Stimulated activated CD4-positive, alpha-beta T cell treated with anti-CD3 and anti-CD28 coated beads, Interleukin-1b, Interleukin-23, amount 100 ng/mL, for 48 hours (primary cell): ENCODE results near the gene ZNF407.

Experiments
- DNase-seq: peaks from one replicate; pipeline ENCODE4 v3.0.0-alpha.2; 2020

ZNF407 gene

DNA sequence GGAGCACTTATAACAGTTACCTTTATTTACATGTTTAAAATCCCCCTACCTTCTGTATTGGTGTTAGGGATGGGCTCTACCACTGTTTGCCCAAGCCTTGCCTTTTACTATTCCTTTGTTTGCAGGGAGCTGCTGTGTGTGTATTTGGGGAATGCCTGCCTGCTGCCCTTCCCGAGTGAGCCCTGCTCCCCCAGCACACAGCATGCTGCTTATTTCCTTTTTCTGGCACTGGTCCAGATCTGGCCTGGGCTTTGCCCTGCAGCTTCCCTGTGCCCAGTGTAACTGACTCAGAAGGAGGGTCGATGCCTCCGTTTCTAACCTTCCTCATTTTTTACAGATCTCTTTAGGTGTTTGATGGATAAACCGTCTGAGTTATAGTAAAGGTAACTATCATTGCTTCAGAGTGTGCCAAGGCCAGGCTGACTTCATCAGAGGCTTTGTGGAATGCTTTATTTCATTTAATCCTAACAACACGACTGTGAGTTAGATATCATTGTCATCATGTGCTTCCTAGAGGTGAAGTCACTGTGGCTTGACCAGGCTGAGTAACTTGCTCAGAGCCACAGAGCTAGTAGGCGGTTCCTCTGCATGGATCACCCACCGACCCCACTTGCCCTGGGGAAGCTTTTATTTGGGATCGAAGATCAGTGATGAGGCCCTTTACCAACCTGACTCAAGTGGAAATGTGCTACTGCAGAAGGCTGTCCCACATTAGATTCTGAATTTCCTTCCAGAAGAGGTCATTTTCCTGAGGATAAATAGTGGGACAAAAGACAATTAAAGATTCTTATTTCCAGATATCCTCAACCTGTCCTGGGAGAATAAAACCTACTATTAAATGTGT, 238.8 kb downstream of the ZNF407 start:
- no peak for DNase-seq

DNA sequence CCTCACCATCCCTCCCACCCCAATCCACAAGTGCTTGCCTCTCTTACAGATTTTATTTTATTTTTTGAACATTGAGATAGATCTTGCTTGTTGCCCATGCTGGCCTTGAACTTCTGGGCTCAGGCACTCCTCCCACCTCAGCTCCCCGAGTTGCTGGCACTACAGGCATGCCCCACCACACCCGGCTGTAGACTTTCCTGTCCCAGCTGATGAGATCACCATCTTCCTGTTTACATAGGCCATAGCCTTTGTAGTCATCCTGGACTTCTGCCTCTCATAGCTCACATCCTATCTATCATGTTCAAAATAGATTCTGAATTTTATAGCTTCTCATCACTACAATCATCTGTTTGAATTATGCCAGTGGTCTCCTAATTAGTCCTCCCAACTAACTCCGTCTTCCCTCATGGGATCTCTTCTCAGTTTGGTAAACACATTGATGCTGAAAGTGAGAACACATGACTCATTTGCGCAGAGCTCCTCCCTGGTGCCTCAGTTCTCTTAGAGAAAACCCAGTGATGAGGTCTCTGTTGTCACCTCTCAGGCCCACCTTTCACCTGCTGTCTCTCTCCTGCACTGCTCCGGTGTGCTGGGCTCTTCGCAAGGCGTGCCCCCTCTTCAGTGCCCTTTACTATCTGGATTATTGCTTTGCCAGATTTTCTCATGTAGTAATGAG, 243.0 kb downstream of the ZNF407 start:
- DNase-seq = no peak

- DNase-seq = no peak
Observed at GRCh38 chr18:74841248-74841647, 243.6 kb downstream of the ZNF407 start.

GRCh38 chr18:74849301-74849700, 251.6 kb downstream of the ZNF407 start:
- no peak for DNase-seq

DNA sequence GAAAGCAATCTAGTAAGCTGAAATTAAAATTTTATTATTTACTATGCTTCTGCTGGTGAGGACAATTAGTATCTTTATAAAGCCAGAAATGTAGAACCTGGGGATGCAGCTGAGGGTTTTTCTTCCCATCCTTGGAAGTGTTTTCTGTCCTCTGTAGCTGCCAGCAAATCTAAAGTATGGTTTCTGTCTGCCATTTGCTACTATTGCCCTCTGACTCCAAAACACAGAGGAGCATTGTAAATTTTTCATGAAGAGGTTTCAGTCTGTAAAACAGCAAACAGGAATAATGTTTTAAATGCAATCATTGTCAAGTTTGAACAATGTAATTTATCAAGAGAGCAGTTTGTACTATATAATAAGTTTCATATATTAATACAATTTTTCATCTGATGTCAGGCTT, 258.8 kb downstream of the ZNF407 start:
- no peak for DNase-seq

DNA sequence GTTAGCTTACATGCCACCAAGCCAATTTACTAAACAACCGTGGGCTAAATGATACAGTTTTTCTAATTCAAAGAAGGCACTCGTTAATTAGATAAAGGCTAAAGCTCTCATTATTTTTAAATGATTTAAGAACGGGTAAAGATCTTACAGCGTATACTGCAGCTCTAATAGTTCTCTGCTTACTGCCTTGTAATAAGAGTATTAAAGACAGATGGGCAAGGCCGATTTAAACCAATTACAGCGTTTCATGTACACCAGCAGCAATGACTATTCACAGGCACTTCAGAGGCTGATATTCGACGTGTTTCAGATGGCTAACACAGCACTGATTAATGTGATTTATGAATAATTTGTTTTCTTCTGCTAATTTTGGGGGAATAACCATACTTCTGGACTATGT, 259.3 kb downstream of the ZNF407 start:
- DNase-seq = no peak

- DNase-seq = no peak
Observed at GRCh38 chr18:74857901-74858300, 260.2 kb downstream of the ZNF407 start.

GRCh38 chr18:74861154-74861553, 263.5 kb downstream of the ZNF407 start:
- no peak for DNase-seq

GRCh38 chr18:74862094-74862493, 264.4 kb downstream of the ZNF407 start:
- no peak for DNase-seq

DNA sequence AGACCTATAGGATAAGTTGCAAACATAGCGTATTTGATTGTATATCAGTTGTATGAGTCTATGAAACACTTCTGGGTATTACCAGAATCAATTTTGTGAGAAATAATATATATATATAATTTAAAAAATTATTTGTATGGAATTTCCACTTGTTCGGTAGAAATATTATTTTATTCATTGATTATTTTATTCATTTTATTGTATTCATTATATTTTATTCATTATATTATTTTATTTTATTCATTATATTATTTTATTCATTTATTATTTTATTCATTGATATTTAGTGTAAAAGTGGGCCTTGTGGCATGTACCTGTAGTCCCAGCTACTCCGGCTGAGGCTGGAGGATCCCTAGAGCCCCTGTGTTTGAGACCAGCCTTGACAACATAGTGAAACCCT, 268.9 kb downstream of the ZNF407 start:
- no peak for DNase-seq

- no peak for DNase-seq
Observed at GRCh38 chr18:74868461-74868860, 270.8 kb downstream of the ZNF407 start.

DNA sequence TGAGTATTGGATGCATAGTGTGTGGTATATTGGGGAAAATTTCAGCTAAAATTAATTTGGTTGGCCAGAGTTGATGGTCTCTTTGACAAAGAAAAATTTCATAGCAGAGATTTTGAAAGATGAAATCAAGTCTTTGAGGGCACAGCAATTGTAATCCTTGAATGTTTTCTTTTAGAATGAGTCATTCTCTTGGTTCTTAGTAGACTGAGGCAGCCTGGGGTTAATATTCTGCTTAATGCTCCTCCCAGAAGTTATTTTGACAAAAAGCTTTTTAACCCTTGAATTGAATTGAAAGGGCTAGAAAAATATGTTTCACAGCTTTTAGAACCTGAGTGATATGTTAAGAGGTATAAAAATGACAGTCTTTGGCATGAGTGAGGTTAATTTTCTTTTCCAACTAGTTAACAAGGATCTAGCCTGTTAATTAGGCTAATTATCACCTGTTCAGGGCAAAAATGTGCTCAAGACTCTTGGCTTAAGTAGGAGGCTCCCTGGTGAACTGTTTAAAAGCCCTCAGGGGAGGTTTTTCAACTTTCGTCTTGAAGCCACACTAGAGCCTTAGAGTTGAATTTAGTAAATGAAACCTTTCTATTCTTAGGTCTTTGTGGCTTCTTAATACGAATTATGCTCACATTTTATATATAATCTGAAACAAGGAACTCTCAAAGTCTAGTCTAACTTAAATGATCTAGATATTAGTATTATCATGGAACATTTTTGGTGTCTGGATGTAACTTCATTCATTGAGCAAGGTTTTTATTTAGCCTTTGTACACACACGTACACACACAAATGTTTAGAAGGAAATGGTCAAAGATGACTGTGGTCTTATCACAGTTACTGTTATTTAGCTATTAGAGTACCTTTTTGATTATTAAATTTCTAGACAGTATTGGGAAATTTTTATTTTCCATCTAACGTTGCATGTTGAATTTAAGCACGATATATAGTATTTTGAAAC, 272.5 kb downstream of the ZNF407 start:
- DNase-seq = no peak

DNA sequence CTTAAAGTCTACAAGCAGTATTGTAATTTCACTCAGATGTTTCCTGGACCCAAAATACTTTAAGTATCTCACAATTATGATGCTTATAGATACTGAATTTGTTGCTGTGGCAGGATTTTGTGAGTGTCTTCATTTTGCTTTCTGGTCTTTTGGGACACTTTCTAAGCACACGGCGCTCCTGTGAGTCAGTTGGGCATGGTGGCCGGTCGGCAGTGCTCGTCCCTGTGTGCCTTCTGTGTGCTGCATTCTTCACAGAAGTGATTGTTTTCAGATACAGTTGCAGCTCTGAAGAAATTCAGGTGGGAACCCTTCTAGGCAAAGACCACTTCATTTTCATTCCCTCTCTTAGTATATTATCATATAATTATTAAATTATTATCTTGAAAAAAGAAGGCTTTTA, 273.3 kb downstream of the ZNF407 start:
- DNase-seq = no peak

DNA sequence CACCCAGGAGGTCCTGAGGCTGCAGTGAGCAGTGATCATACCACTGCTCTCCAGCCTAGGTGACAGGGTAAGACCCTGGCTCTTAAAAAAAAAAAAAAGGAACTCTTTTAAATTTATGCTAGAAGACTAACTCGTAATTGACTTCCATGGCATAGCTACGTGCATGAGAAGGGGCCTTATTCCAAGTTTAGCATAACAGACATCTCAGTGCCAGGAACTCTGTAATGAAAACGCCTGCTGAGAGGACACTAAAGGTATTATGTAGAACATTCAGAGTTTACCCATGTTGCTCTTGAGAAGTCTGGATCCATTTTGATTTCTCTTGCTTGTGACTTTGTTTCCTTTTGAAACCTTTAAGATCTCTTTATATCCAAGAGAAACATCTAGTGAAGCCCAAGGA, 276.0 kb downstream of the ZNF407 start:
- DNase-seq = no peak

DNA sequence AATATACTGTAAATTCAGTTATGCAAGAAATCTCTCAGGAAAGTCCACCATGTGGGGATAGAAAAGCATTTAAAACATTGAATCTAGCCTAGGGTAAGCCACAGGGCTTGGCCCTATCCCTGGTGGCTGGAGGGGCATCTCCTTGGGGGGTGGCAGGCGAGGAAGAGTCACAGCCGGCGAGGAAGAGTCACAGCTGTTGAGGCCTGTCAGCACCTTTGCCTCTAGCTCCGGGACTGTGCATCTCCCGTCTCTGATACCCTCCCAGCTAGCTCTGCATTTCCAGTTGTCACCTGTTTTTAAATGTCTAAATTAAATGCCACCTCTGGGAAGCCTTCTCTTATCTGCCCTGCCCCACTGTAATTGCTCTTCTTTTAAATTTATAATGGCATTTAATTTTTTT, 276.7 kb downstream of the ZNF407 start:
- no peak for DNase-seq

DNA sequence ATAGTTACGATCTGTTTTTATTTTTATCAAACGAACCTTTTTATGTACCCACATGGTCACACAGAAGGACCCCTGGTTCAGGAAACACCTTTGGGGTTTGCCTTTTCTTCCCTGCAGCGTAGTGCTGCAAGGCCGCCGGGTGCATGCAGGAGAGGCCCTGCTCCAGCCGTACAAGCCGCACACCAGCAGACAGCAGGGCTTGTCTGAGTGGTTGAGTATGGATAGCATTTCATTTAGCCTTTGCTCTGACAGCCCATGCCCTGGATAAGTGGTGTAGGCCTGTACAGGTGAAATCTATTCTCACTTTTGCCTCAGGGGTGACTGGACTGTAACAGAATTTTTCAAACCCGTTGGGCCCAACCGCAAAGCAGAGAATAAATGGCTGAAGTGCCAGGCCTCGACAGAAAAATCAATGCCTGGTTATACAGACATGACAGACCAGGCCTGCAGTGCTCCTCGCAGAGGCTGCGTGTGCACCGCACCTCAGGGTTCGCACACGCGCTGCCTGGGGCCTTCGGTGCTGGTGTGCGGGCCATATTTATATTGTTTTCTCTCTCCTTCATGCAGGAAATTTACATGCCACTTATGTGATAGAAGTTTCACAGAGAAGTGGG, 279.1 kb downstream of the ZNF407 start:
- DNase-seq = no peak

GRCh38 chr18:74878267-74878666, 280.6 kb downstream of the ZNF407 start:
- no peak for DNase-seq

DNA sequence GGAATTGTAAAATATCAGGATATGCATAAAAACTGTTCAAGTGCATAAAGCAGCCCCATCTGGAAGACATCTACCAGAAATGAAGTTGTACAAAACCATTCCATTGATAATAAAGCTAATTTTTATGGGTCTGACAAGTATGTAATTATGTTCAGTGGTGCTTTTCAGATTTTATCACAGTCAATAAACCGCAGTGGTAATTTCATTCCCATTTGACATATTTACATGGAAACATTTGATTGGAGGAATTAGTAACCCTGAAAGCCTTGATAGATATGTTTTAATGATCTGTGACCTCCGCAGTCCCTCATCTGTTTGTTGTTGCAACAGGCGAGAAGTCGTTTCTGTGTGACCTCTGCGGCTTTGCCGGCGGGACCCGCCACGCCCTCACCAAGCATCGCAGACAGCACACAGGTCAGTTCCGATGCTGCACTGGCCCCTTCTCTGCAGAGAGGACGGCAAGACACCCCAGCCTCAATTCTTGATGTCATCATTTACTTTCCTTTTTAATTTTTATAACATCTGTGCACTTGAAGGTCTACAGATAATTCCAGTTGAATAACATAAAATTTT, 283.1 kb downstream of the ZNF407 start:
- DNase-seq = no peak

DNA sequence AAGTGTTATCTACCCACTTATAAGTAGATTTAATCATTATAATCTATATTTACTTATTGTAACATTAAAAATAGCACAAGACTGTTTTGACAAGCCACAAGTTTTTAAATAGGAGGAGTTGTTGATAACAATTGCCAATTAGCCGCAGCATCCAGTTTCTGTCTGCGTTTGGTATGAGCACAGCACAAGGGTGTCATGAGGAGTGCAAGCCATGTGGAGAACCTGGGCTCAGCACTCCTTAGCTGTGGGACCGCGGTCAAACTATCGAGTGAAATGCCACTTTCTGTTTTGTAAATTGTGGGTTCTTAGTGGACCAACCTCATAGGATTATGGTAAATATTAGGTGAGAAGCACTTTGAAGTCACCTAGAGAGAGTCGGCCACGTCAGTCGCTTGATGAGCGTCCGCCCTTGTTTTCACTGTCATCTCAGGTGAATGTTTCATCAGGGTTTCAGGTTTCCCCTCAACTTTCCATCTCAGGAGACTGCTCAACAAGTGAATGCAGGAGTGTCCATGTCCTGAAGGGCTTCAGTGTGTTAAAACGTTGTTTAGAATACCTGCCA, 294.5 kb downstream of the ZNF407 start:
- DNase-seq = no peak

GRCh38 chr18:74895686-74896085, 298.0 kb downstream of the ZNF407 start:
- DNase-seq = no peak

- peak; percentile 28 for DNase-seq
Observed at GRCh38 chr18:74896390-74896991, 298.8 kb downstream of the ZNF407 start.
